Measurements from ENCODE around the gene BBX. TPM values are rescaled to one million over a fixed set of nuclear protein-coding genes. Genes with fewer than 3 reads are reported as not detected.
"Not testable (repeated sequence)": the region's sequence is repeated elsewhere in the genome, so short reads cannot be mapped to it uniquely, and the experiment has no call there.

The BBX gene
- total RNA-seq, 4 donors from 2014 or later = 54.3 to 104 (median 88.1) TPM

DNA sequence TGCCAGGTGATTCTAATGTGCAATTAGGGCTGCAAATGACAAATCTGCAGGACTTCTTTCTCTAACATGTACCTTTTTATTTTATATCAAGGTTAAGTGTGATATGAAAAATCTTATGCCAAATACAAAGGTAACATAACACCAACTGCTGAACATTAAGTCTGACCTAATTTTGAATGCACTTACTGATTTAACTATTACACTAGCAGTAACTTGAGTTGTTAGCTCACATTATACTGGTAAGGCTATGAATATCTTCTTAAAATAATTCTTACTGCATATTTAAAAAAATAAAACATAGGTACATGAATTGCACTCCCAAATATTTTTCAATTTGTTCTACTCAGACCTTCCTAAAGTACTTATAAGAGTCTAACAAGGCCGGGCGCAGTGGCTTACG lies 308.8 kb downstream of the BBX start:
- Histone ChIP-seq H3K27ac (no peak overlapping the region), H3K27me3 (no peaks in the 10 kb centered on the region), H3K36me3 (no peaks in the 10 kb centered on the region), H3K4me3 (no peak overlapping the region), H3K9me3 (no peaks in the 10 kb centered on the region), H3K4me1 (no peaks in the 10 kb centered on the region)
- 78 to 95% methylated on average over 3 of the region's 3 CpGs for WGBS, 2 donors
- TF ChIP-seq EP300 (IDR thresholded peaks at IDR 0.05) (no peak), POLR2A (IDR thresholded peaks at IDR 0.05) (no peak)
- TF ChIP-seq, protein P1, sequence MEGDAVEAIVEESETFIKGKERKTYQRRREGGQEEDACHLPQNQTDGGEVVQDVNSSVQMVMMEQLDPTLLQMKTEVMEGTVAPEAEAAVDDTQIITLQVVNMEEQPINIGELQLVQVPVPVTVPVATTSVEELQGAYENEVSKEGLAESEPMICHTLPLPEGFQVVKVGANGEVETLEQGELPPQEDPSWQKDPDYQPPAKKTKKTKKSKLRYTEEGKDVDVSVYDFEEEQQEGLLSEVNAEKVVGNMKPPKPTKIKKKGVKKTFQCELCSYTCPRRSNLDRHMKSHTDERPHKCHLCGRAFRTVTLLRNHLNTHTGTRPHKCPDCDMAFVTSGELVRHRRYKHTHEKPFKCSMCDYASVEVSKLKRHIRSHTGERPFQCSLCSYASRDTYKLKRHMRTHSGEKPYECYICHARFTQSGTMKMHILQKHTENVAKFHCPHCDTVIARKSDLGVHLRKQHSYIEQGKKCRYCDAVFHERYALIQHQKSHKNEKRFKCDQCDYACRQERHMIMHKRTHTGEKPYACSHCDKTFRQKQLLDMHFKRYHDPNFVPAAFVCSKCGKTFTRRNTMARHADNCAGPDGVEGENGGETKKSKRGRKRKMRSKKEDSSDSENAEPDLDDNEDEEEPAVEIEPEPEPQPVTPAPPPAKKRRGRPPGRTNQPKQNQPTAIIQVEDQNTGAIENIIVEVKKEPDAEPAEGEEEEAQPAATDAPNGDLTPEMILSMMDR (IDR thresholded peaks at IDR 0.05) = no peak
- no peak for DNase-seq (ENCODE audit: low spot score in 2 of 2)

DNA sequence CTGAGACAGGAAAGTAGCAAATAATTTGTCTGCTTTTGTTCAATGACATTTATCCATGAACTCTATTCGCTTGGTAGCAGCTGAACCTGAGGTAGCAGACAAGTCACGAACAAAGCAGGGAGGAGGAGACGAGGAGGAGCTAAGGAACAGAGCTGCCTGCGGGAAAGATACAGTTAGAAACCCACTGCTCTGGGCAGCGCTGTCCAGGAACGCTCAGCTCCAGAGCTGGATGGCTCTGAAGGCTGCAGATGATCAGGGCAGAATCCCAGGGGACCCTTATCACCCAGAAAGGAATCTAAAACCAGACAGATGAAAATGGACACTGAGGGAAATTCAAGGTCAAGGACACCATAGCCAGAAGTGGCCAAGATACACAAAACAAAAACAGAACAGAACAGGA lies 310.3 kb downstream of the BBX start:
- WGBS, 2 donors = 43% methylated on average over 6 of the region's 6 CpGs
- H3K36me3 ChIP-seq = no peaks in the 10 kb centered on the region
- no peaks in the 10 kb centered on the region for H3K4me1 ChIP-seq
- no peaks in the 10 kb centered on the region for H3K27me3 ChIP-seq
- TF ChIP-seq, protein P1 (IDR thresholded peaks at IDR 0.05) = no peak
- no peak for TF ChIP-seq POLR2A (IDR thresholded peaks at IDR 0.05)
- no peak for TF ChIP-seq EP300 (IDR thresholded peaks at IDR 0.05)
- H3K4me3 ChIP-seq = no peak overlapping the region
- H3K27ac ChIP-seq = no peak overlapping the region
- DNase-seq (ENCODE audit: low spot score in 2 of 2) = no peak
- no peaks in the 10 kb centered on the region for H3K9me3 ChIP-seq

DNA sequence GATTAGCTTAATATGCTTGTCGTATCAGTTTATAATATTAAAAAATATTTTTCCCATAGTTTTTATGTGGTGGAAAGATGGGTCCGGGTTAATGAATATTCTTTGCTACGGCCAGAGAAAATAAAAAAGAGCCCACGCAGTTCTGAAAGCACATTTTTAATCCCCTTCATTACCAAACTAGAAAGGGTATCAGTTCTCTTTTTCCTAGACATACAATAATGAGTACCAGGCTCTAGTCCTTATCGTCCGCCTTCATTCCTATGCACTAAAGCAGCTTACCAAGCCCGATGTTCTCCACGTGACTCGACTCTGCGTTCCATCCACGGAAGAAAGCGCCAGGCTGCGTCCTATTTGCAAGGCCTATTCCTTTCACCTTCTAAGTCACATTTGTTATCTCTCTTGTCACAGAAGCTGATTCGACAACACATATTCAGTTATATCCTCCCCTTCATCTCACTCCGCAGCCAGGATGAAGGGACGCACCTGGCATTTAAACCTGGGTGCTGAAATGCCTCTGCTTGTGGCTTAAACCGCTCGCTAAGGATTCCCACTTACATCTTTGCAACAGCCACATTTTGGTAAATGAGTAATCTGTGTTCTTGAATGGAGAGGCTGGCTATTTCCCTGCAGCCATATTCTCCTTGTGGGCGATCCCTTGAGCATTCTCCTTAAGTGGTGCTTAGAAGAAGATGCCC lies 311.1 kb downstream of the BBX start:
- no peaks in the 10 kb centered on the region for H3K9me3 ChIP-seq
- H3K36me3 ChIP-seq = no peaks in the 10 kb centered on the region
- no peak overlapping the region for H3K27ac ChIP-seq
- 95 to 97% methylated on average over 19 of the region's 19 CpGs for WGBS, 2 donors
- no peak overlapping the region for H3K4me3 ChIP-seq
- TF ChIP-seq, protein P1 (IDR thresholded peaks at IDR 0.05) = no peak
- no peak for TF ChIP-seq POLR2A (IDR thresholded peaks at IDR 0.05)
- no peak for TF ChIP-seq EP300 (IDR thresholded peaks at IDR 0.05)
- H3K27me3 ChIP-seq = no peaks in the 10 kb centered on the region
- H3K4me1 ChIP-seq = no peaks in the 10 kb centered on the region
- DNase-seq (ENCODE audit: low spot score in 2 of 2) = no peak

DNA sequence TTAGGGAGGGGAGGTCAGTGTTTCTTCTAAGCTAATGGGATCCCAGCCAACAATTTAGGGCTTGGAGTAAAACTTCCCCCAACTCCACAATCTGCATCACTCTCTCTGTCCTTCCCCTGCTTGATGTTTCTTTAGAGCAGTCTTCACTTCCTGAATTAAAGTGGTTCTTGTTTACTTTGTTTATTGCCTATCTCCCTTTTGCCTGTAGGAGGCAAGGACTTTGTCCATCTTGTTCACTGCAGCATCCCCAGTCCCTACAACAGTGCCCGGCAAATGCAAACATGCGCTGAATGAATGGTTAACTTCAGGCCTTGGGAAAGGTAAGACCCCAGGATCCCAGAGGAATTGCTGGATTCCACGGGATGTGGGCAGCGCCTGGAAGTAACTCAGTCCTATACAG lies 312.2 kb downstream of the BBX start:
- DNase-seq (ENCODE audit: low spot score in 2 of 2); H3K36me3 ChIP-seq; H3K27ac ChIP-seq; H3K4me3 ChIP-seq; H3K27me3 ChIP-seq; H3K4me1 ChIP-seq; H3K9me3 ChIP-seq: not testable (repeated sequence)
- whole genome bisulfite sequencing, 2 donors = 82 to 87% methylated on average over 4 of the region's 4 CpGs

DNA sequence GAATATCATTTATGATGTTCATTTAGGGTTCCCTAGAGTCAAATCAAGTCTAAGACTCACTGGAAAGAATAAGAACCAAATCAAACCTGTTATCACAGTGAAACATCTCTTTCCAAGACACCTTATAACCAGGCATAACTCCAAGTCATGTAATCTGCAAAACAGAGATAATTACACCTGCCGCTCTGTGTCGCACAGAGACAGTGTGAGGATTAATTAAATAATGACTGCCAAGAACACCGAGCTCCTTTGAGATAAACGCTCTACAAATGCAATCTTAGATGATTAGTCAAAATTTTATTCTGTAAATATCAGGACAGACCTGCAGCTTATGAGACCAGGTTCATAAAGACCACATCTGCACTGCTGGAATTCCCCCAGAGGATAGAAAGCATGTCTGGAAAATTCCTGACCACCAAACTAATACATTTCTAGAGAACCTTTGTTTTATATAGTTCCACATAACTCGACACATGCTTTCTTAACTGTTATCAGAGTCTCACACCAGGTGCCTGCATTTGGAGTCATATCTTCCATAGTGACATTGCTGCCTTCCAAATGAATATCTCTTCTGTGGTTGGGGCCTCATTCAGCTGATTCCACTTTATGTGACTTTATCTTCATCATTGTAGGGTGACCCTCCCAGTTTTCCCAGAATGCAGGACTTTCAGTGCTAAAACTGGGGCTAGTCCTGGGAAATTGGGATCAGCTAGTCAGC lies 315.3 kb downstream of the BBX start:
- H3K27me3 ChIP-seq = no peaks in the 10 kb centered on the region
- TF ChIP-seq EP300 (IDR thresholded peaks at IDR 0.05) (no peak), POLR2A (IDR thresholded peaks at IDR 0.05) (no peak)
- TF ChIP-seq, protein P1 (IDR thresholded peaks at IDR 0.05) = no peak
- no peak for DNase-seq (ENCODE audit: low spot score in 2 of 2)
- no peak overlapping the region for H3K4me3 ChIP-seq
- H3K4me1 ChIP-seq = no peaks in the 10 kb centered on the region
- H3K27ac ChIP-seq = no peak overlapping the region
- no peaks in the 10 kb centered on the region for H3K9me3 ChIP-seq
- WGBS, 2 donors = 87 to 91% methylated on average over 5 of the region's 5 CpGs
- H3K36me3 ChIP-seq = no peaks in the 10 kb centered on the region
